PFSK-1 (cell line): Measurements from ENCODE around the gene HAS3.

Experiments
- FOXP2 ChIP-seq: optimal IDR thresholded peaks from 2 replicates; pipeline ENCODE3; 2011; ENCODE audit warnings: borderline replicate concordance, control low read depth, inconsistent platforms; ENCODE audit not compliant: insufficient read depth; ENCODE audit errors: extremely low read length, extremely low read depth
- POLR2AphosphoS5 ChIP-seq: IDR thresholded peaks from 2 replicates; pipeline ENCODE4 v1.6.1; 2012; ENCODE audit warnings: low read depth, mild to moderate bottlenecking, control low read depth, low read length, moderate library complexity
- SIN3A ChIP-seq: IDR thresholded peaks from 2 replicates; pipeline ENCODE4 v1.6.1; 2012; ENCODE audit warnings: mild to moderate bottlenecking, low read length, moderate library complexity, borderline replicate concordance; ENCODE audit not compliant: insufficient read depth
- TAF1 ChIP-seq: IDR thresholded peaks from 2 replicates; pipeline ENCODE4 v1.6.1; 2012; ENCODE audit warnings: low read length, control low read depth, borderline replicate concordance; ENCODE audit not compliant: insufficient read depth
- TF ChIP-seq, protein P1 (sequence below), 2 experiments: IDR thresholded peaks; 2 replicates each; pipeline versions ENCODE4 v1.6.1 to v1.8.0; 2011 to 2012; ENCODE audit warnings: low read depth in 2 of 2, low read length in 2 of 2, control low read depth in 1 of 2, inconsistent platforms in 1 of 2, mild to moderate bottlenecking in 1 of 2, moderate library complexity in 1 of 2; ENCODE audit not compliant: insufficient read depth in 1 of 2

Gene HAS3

DNA sequence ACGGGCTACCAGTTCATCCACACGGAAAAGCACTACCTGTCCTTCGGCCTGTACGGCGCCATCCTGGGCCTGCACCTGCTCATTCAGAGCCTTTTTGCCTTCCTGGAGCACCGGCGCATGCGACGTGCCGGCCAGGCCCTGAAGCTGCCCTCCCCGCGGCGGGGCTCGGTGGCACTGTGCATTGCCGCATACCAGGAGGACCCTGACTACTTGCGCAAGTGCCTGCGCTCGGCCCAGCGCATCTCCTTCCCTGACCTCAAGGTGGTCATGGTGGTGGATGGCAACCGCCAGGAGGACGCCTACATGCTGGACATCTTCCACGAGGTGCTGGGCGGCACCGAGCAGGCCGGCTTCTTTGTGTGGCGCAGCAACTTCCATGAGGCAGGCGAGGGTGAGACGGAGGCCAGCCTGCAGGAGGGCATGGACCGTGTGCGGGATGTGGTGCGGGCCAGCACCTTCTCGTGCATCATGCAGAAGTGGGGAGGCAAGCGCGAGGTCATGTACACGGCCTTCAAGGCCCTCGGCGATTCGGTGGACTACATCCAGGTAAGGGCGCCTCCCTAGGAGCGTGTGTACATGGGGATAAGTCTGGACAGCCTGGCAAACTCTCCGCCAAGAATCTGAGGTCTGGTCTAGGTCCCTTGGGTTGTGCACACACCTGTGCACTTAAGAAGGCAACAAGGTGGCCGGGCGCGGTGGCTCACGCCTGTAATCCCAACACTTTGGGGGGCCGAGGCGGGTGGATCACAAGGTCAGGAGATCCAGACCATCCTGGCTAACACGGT, 4.2 kb downstream of the HAS3 start:
- TF ChIP-seq POLR2AphosphoS5 = no peak
- TF ChIP-seq FOXP2 = no peak
- no peak for TF ChIP-seq TAF1
- no peak for TF ChIP-seq SIN3A

DNA sequence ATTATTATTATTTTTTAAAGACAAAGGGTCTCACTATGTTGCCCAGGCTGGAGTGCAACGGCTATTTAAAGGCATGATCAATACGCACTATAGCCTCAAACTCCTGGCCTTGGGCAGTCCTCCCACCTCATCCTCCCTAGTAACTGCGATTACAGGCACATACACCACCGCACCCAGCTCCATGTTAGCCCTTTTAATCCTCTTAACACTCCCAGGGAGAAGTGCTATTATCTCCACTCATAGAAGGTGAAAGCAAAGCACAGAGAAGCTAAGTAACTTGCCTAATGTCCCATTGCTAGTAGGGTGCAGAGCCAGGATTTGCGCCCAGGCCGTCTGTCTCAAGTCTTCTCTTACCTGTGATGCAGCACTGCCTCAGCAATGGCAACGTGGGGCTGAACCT, 5.0 kb downstream of the HAS3 start:
- TF ChIP-seq, protein P1, sequence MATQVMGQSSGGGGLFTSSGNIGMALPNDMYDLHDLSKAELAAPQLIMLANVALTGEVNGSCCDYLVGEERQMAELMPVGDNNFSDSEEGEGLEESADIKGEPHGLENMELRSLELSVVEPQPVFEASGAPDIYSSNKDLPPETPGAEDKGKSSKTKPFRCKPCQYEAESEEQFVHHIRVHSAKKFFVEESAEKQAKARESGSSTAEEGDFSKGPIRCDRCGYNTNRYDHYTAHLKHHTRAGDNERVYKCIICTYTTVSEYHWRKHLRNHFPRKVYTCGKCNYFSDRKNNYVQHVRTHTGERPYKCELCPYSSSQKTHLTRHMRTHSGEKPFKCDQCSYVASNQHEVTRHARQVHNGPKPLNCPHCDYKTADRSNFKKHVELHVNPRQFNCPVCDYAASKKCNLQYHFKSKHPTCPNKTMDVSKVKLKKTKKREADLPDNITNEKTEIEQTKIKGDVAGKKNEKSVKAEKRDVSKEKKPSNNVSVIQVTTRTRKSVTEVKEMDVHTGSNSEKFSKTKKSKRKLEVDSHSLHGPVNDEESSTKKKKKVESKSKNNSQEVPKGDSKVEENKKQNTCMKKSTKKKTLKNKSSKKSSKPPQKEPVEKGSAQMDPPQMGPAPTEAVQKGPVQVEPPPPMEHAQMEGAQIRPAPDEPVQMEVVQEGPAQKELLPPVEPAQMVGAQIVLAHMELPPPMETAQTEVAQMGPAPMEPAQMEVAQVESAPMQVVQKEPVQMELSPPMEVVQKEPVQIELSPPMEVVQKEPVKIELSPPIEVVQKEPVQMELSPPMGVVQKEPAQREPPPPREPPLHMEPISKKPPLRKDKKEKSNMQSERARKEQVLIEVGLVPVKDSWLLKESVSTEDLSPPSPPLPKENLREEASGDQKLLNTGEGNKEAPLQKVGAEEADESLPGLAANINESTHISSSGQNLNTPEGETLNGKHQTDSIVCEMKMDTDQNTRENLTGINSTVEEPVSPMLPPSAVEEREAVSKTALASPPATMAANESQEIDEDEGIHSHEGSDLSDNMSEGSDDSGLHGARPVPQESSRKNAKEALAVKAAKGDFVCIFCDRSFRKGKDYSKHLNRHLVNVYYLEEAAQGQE (IDR thresholded peaks at IDR 0.05; ENCODE audit: insufficient read depth in 1 of 2, low read depth in 2 of 2, low read length in 2 of 2) = no peak
- TF ChIP-seq POLR2AphosphoS5 (no peak), TAF1 (no peak), FOXP2 (no peak), SIN3A (no peak)

DNA sequence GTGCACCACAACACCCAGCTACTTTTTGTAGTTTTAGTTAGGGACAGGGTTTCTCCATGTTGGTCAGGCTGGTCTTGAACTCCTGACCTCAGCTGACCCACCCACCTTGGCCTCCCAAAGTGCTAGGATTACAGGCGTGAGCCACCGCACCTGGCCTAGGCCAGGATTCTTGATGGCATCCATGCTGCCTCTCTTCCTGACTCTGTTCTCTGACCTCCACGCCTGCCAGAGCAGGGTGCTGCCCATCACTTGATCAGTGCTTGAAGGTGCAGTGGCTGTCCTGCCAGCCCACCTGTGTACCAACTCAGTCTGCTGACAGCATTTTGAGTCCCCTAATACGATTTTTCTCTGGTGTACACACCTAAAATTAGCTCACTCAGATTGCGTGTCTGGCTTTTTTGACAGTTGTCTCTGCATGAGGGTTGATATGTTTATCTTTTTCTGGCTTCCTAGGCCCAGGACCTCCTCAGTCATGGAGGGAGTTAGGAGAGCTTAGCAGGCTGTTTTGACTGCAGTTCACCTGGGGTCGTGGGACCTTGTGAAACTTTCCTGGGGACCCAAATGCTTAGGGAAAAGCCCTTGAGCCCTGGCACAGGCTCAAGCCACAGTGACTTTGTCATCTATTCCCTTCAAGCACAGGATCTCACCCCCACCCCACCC, 5.9 kb downstream of the HAS3 start:
- TF ChIP-seq TAF1 (no peak), FOXP2 (no peak), SIN3A (no peak), POLR2AphosphoS5 (no peak)
- TF ChIP-seq, protein P1 (IDR thresholded peaks at IDR 0.05; ENCODE audit: insufficient read depth in 1 of 2, low read depth in 2 of 2, low read length in 2 of 2) = no peak

DNA sequence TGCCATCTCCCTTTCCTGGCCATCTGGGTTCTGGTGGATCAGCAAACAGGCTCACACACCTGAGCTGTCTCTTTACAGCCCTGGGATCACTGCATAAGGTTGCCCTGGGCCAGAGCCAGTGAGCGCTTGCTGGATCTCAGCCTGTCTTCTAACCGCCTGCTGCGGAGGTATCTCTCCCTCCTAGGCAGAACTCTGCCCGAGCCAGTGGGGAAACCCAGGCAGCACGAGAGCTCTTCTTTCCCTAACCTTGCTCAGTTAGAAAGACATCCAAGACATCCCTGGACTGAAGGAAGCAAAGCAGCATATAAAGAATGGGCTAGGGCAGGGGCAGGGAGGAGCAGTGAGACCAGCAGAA, 6.4 kb downstream of the HAS3 start:
- no peak for TF ChIP-seq POLR2AphosphoS5
- no peak for TF ChIP-seq FOXP2
- TF ChIP-seq, protein P1 (IDR thresholded peaks at IDR 0.05; ENCODE audit: insufficient read depth in 1 of 2, low read depth in 2 of 2, low read length in 2 of 2) = no peak
- no peak for TF ChIP-seq SIN3A
- no peak for TF ChIP-seq TAF1

DNA sequence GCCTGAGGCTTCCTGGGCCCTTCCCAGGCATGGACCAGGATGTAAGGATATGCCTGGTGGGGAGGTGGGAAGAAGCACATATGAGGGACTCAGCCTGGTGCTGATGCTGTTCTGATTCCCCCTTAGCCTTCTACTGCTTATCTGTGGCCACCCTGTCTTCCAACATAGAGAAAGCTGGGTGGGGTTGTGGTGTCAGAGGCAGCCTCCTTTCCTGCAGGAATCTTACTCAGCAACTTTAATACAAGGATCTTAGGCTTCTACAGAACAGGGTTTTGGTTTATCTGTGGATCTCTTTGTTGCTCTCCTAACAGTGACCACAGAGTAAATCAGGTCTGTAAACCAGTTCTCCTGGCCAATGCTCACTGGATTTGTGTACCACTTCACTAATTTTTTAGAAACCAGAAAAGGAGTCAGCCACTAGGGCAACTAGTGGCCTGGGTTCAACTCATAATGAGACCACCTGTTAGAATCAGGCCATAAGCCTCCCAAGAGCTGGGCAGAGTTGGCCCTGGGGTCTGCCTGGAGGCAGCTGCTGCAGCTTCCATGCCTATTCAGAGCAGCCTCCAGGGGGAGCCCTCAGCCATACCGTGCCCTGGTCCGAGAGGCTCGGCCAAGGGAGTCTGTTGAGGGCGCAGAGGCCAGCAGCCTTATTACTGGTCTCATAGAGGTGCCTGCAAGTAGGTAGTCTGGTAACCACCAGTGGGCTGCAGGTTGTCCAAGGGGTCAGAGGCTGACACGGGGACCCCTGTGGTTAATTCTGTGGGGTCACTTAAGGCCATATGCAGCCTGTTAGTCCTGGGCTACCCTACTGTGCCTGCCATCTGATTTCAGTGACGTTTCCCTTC, 7.1 kb downstream of the HAS3 start:
- TF ChIP-seq, protein P1 (IDR thresholded peaks at IDR 0.05; ENCODE audit: insufficient read depth in 1 of 2, low read depth in 2 of 2, low read length in 2 of 2) = no peak
- TF ChIP-seq POLR2AphosphoS5 = no peak
- no peak for TF ChIP-seq FOXP2
